Measurements from ENCODE around the gene NUDT6. TPM values are rescaled to one million over a fixed set of nuclear protein-coding genes. Genes with fewer than 3 reads are reported as not detected.
"Not testable (repeated sequence)": the region's sequence is repeated elsewhere in the genome, so short reads cannot be mapped to it uniquely, and the experiment has no call there.

Gene NUDT6
- total RNA-seq, 1 experiment from 2014 or later: 4.0 TPM

- Histone ChIP-seq H2AFZ (ENCODE audit: low read length) (no peak overlapping the region), H4K91ac (ENCODE audit: insufficient read length, low read depth, low read length) (no peak overlapping the region), H4K8ac (replicated peaks; ENCODE audit: insufficient read length, low read depth, low read length) (no peak overlapping the region), H3K56ac (ENCODE audit: insufficient read length, low read depth, low read length) (no peak overlapping the region), H3T11ph (ENCODE audit: low read length) (no peak overlapping the region), H3K18ac (ENCODE audit: insufficient read length, low read depth, low read length) (no peak overlapping the region), H3K79me2 (ENCODE audit: insufficient read depth, low read length) (peaks cover 30% of the 10 kb centered on the region; the same call in 1 of the 2 replicates), H3K9ac (ENCODE audit: extremely low read depth, insufficient read length, low read length) (no peak overlapping the region), H3K79me1 (ENCODE audit: insufficient read depth, low read depth, low read length, poor library complexity, severe bottlenecking) (peaks cover 10% of the 10 kb centered on the region), H4K5ac (ENCODE audit: insufficient read length, low read depth, low read length) (no peak overlapping the region), H2AK5ac (ENCODE audit: insufficient read length, low read length) (no peak overlapping the region), H2BK20ac (ENCODE audit: low read depth, low read length, poor library complexity, severe bottlenecking) (no peak overlapping the region), H3K4me1 (ENCODE audit: insufficient read depth, low read length) (no peaks in the 10 kb centered on the region), H3K4me2 (ENCODE audit: insufficient read depth, insufficient read length, low read length) (no peak overlapping the region), H3K27me3 (ENCODE audit: insufficient read depth, low read length) (no peaks in the 10 kb centered on the region), H2BK5ac (ENCODE audit: insufficient read length, low read length) (no peak overlapping the region), H3K23me2 (ENCODE audit: insufficient read length, low read depth, low read length, poor library complexity, severe bottlenecking) (no peaks in the 10 kb centered on the region), H3K9me3 (ENCODE audit: control insufficient read depth, low read depth, low read length) (no peaks in the 10 kb centered on the region), H2BK12ac (ENCODE audit: insufficient read length, low read depth, low read length) (no peak overlapping the region), H2BK15ac (ENCODE audit: low read depth, low read length) (no peak overlapping the region), H4K20me1 (ENCODE audit: control insufficient read depth, insufficient read depth, insufficient read length) (no peaks in the 10 kb centered on the region), H3K27ac (ENCODE audit: insufficient read length, low read depth, low read length) (no peak overlapping the region), H3K4ac (ENCODE audit: low read depth, low read length) (no peak overlapping the region), H2BK120ac (ENCODE audit: low read depth, low read length, poor library complexity, severe bottlenecking) (no peak overlapping the region), H3K23ac (ENCODE audit: insufficient read length, low read depth, low read length) (no peak overlapping the region), H3K14ac (ENCODE audit: insufficient read depth, low read length) (no peak overlapping the region)
- no CpG with 5 or more reads among the region's 1 CpG for WGBS (ENCODE audit: extremely low coverage, insufficient read length, low lambda C conversion rate)
- TF ChIP-seq CTCF (conservative IDR thresholded peaks at IDR 0.05): no peak
- Mint-ChIP-seq H3K4me3 (no peak overlapping the region), H3K4me1 (peaks cover 48 to 57% of the 10 kb centered on the region in 2 experiments), H3K9me3 (peaks cover 4 to 11% of the 10 kb centered on the region in 2 experiments), H3K27me3 (ENCODE audit: low read depth) (no peaks in the 10 kb centered on the region), H3K36me3 (ENCODE audit: insufficient read depth in 1 of 3, low read depth in 3 of 3) (peaks cover 47 to 50% (median 47%) of the 10 kb centered on the region in 3 experiments), H3K27ac (peak overlapping the region in 1 of 3 experiments; percentile 73; a peak in 4 of 7 replicates)
- no peak for DNase-seq
Measured at GRCh38 chr4:122873146-122873545, 49.3 kb downstream of the NUDT6 start.

GRCh38 chr4:122868235-122868634 lies 54.2 kb downstream of the NUDT6 start:
- peaks cover 55% of the 10 kb centered on the region; the same call in 1 of the 2 replicates for H3K79me2 ChIP-seq (ENCODE audit: insufficient read depth, low read length)
- not testable (repeated sequence) for DNase-seq; H3K79me1 ChIP-seq (ENCODE audit: insufficient read depth, low read depth, low read length, poor library complexity, severe bottlenecking); H3K4ac ChIP-seq (ENCODE audit: low read depth, low read length); H3K9me3 ChIP-seq (ENCODE audit: control insufficient read depth, low read depth, low read length); H2BK12ac ChIP-seq (ENCODE audit: insufficient read length, low read depth, low read length); H3K14ac ChIP-seq (ENCODE audit: insufficient read depth, low read length); H3K23ac ChIP-seq (ENCODE audit: insufficient read length, low read depth, low read length); H3K4me1 ChIP-seq (ENCODE audit: insufficient read depth, low read length); H2BK15ac ChIP-seq (ENCODE audit: low read depth, low read length); H3K27ac ChIP-seq (ENCODE audit: insufficient read length, low read depth, low read length); H4K91ac ChIP-seq (ENCODE audit: insufficient read length, low read depth, low read length); H3K18ac ChIP-seq (ENCODE audit: insufficient read length, low read depth, low read length); H2AFZ ChIP-seq (ENCODE audit: low read length); H2BK20ac ChIP-seq (ENCODE audit: low read depth, low read length, poor library complexity, severe bottlenecking); H3K27me3 ChIP-seq (ENCODE audit: insufficient read depth, low read length); H3K4me3 Mint-ChIP-seq; H3K27me3 Mint-ChIP-seq (ENCODE audit: low read depth); H4K8ac ChIP-seq (replicated peaks; ENCODE audit: insufficient read length, low read depth, low read length); H2BK5ac ChIP-seq (ENCODE audit: insufficient read length, low read length); H3T11ph ChIP-seq (ENCODE audit: low read length); H3K23me2 ChIP-seq (ENCODE audit: insufficient read length, low read depth, low read length, poor library complexity, severe bottlenecking); H3K56ac ChIP-seq (ENCODE audit: insufficient read length, low read depth, low read length); H3K4me2 ChIP-seq (ENCODE audit: insufficient read depth, insufficient read length, low read length); H2AK5ac ChIP-seq (ENCODE audit: insufficient read length, low read length); H3K9me3 Mint-ChIP-seq; H3K9ac ChIP-seq (ENCODE audit: extremely low read depth, insufficient read length, low read length); H4K5ac ChIP-seq (ENCODE audit: insufficient read length, low read depth, low read length); H4K20me1 ChIP-seq (ENCODE audit: control insufficient read depth, insufficient read depth, insufficient read length); H3K27ac Mint-ChIP-seq; H2BK120ac ChIP-seq (ENCODE audit: low read depth, low read length, poor library complexity, severe bottlenecking)
- peaks cover 51 to 58% of the 10 kb centered on the region in 2 experiments for H3K4me1 Mint-ChIP-seq
- no CpG with 5 or more reads among the region's 3 CpGs for WGBS (ENCODE audit: extremely low coverage, insufficient read length, low lambda C conversion rate)
- H3K36me3 Mint-ChIP-seq (ENCODE audit: insufficient read depth in 1 of 3, low read depth in 3 of 3): peaks cover 31 to 48% (median 37%) of the 10 kb centered on the region in 3 experiments
